GM23248 (cell line): ENCODE results near the gene SLC4A8. TPM values are rescaled to one million over a fixed set of nuclear protein-coding genes. Genes with fewer than 3 reads are reported as not detected.
"Not testable (repeated sequence)": the region's sequence is repeated elsewhere in the genome, so short reads cannot be mapped to it uniquely, and the experiment has no call there.

Source experiments
- DNase-seq: peaks from one replicate; pipeline ENCODE4 v3.0.0-alpha.2; 2015
- H2AFZ ChIP-seq: fragments of 200-600 bp; sonication (generic); 2 replicates; pipeline ENCODE4 v1.6.1; 2016; ENCODE audit warnings: antibody characterized with exemption
- H3F3A ChIP-seq: fragments of 200-600 bp; sonication (generic); 2 replicates; pipeline ENCODE4 v1.6.1; 2016; ENCODE audit warnings: mild to moderate bottlenecking, antibody characterized with exemption, mixed run types; ENCODE audit not compliant: insufficient read depth
- H3K27ac ChIP-seq: fragments of 200-600 bp; sonication (generic); 2 replicates; pipeline ENCODE4 v1.5.1; 2016; ENCODE audit warnings: mild to moderate bottlenecking
- H3K27me3 ChIP-seq: fragments of 200-600 bp; sonication (generic); replicated peaks from 2 replicates; pipeline ENCODE4 v1.6.1; 2016; ENCODE audit warnings: mild to moderate bottlenecking; ENCODE audit not compliant: insufficient read depth
- H3K36me3 ChIP-seq: fragments of 200-600 bp; sonication (generic); 2 replicates; pipeline ENCODE4 v1.6.1; 2016; ENCODE audit warnings: low read depth, mild to moderate bottlenecking
- H3K4me1 ChIP-seq: fragments of 200-600 bp; sonication (generic); 2 replicates; pipeline ENCODE4 v1.6.1; 2016; ENCODE audit warnings: mild to moderate bottlenecking; ENCODE audit not compliant: insufficient read depth
- H3K4me2 ChIP-seq: fragments of 200-600 bp; sonication (generic); one replicate; pipeline ENCODE4 v1.6.1; 2016; ENCODE audit warnings: mild to moderate bottlenecking; ENCODE audit not compliant: unreplicated experiment
- H3K4me3 ChIP-seq: fragments of 200-600 bp; sonication (generic); 2 replicates; pipeline ENCODE4 v1.5.1; 2016; ENCODE audit warnings: mild to moderate bottlenecking
- H3K79me2 ChIP-seq: fragments of 200-600 bp; sonication (generic); 2 replicates; pipeline ENCODE4 v1.6.1; 2016; ENCODE audit warnings: mild to moderate bottlenecking; ENCODE audit not compliant: insufficient read depth
- H3K9ac ChIP-seq: fragments of 200-600 bp; sonication (generic); 2 replicates; pipeline ENCODE4 v1.6.1; 2016; ENCODE audit warnings: mild to moderate bottlenecking
- H3K9me2 ChIP-seq: fragments of 200-600 bp; sonication (generic); 2 replicates; pipeline ENCODE4 v1.6.1; 2016; ENCODE audit warnings: mixed run types, mild to moderate bottlenecking, moderate library complexity; ENCODE audit not compliant: insufficient read depth
- H3K9me3 ChIP-seq: fragments of 200-600 bp; sonication (generic); one replicate; pipeline ENCODE4 v1.6.1; 2017; ENCODE audit warnings: low read depth
- H4K20me1 ChIP-seq: fragments of 200-600 bp; sonication (generic); 2 replicates; pipeline ENCODE4 v1.6.0; 2016; ENCODE audit not compliant: insufficient read depth
- EZH2 ChIP-seq: fragments of 200-600 bp; sonication (generic); IDR thresholded peaks from 2 replicates; pipeline ENCODE4 v1.6.1; 2018; ENCODE audit warnings: antibody characterized with exemption, mild to moderate bottlenecking; ENCODE audit not compliant: insufficient read depth, poor library complexity, severe bottlenecking
- EZH2phosphoT487 ChIP-seq: fragments of 200-600 bp; sonication (generic); IDR thresholded peaks from 2 replicates; pipeline ENCODE4 v1.6.1; 2018; ENCODE audit warnings: antibody characterized with exemption, moderate library complexity, mild to moderate bottlenecking, low read depth; ENCODE audit not compliant: insufficient read depth
- WGBS, 2 experiments: methylation state at CpG; one replicate each; pipeline ENCODE4 v1.1.6; 2015 to 2017; ENCODE audit warnings: low lambda C conversion rate in 2 of 2, low coverage in 1 of 2; ENCODE audit errors: missing lambda C conversion rate in 2 of 2; 5-methylcytosine and 5-hydroxymethylcytosine counted together
- in situ Hi-C: fragments of 300-500 bp; cut with MboI; formaldehyde crosslinking; loops from 2 replicates; pipeline ENCODE4 v1.15.0; 2020
- polyA plus RNA-seq: library from polyadenylated mRNA; unstranded; fragments of >200 nt; fragmentation: Nextera tagmentation; extraction: Ambion mirVana; gene quantifications from 2 replicates; pipeline ENCODE4 v1.2.1, GENCODE V29; 2016
- total RNA-seq: library from RNA; depleted of rRNA; stranded (reverse); fragments of >200 nt; shearing (Covaris generic); gene quantifications from 2 replicates; pipeline ENCODE4 v1.2.3, GENCODE V29; 2014

SLC4A8 gene
- total and polyA plus RNA-seq, 2 experiments from 2014 or later = 2.6 to 3.1 TPM

DNA sequence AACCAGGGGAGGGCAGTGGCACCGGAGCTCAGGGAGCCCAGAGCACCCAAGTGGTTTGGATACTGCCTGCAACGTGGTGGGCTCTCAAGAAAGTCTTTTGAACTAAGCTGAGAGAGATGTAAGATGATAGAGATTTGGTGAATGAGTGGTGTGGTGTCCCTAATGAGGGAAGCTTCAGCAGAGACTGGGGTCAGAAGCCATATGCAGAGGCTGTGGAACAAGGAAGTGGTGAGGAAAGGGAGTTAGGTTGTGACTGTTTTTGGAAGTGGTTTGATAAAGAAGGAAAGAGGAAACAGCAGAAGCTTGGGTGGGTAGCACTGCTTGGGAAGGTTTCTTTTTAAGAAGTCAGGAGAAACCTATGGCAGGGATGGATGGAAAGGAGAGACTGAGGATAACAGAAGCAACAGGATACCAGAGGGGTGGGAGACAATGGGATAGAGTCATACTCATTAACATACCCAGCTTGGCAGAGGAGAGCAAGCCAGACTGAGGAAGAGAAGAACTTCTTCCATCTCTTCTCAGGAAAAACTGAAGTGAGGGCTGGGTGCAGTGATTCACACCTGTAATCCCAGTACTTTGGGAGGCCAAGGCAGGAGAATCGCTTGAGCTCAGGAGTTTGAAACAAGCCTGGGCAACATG is 24.1 kb downstream of the SLC4A8 start:
- in situ Hi-C loops = no loop called here
- no peaks in the 10 kb centered on the region for H3K4me1 ChIP-seq
- H4K20me1 ChIP-seq = no peaks in the 10 kb centered on the region
- no peak overlapping the region for H3K27ac ChIP-seq
- H2AFZ ChIP-seq = no peak overlapping the region
- WGBS, 2 experiments = 78 to 85% methylated on average over 3 of the region's 3 CpGs
- no peaks in the 10 kb centered on the region for H3F3A ChIP-seq
- H3K79me2 ChIP-seq = no peaks in the 10 kb centered on the region
- no peaks in the 10 kb centered on the region for H3K27me3 ChIP-seq
- no peaks in the 10 kb centered on the region for H3K9me2 ChIP-seq
- TF ChIP-seq EZH2phosphoT487 = no peak
- H3K4me3 ChIP-seq = no peak overlapping the region
- no peak overlapping the region for H3K4me2 ChIP-seq
- no peaks in the 10 kb centered on the region for H3K9me3 ChIP-seq
- H3K9ac ChIP-seq = no peak overlapping the region
- DNase-seq = no peak
- H3K36me3 ChIP-seq = no peaks in the 10 kb centered on the region

DNA sequence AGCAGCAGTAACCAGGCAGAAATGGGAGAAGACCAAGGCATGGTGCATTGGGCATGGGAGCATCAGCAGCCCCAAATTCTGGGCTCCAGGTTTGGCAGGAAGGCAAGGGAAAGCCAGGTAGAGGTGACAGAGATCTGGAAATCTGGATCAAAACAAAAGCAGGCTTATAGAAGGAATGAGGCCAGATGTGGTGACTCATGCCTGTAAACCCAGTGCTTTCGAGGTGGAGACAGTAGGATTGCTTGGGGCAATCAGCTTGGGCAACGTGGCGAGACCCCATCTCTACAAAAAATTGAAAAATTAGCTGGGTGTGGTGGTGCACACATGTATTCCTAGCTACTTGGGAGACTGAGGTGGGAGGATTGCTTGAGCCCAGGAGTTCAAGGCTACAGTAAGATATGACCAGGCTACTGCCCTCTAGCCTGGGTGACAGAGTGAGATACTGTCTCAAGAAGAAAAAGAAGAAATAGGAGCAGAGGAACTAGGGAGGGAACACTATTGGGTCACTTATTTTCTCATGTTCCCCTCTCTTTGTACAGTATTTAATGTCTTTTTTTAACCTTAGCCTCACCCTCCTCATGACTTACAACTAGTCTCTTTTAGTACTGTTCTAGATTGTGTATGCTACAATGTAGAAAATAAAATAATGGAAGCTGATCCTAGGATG is 25.1 kb downstream of the SLC4A8 start:
- TF ChIP-seq EZH2phosphoT487 = no peak
- no peak for TF ChIP-seq EZH2
- DNase-seq = peak; percentile 37
- Histone ChIP-seq H2AFZ (no peak overlapping the region), H3K9me2 (no peaks in the 10 kb centered on the region), H3K79me2 (no peaks in the 10 kb centered on the region), H4K20me1 (no peaks in the 10 kb centered on the region), H3K36me3 (no peaks in the 10 kb centered on the region), H3K4me3 (no peak overlapping the region), H3K4me1 (no peaks in the 10 kb centered on the region), H3K4me2 (no peak overlapping the region), H3F3A (no peaks in the 10 kb centered on the region), H3K27ac (no peak overlapping the region), H3K27me3 (no peaks in the 10 kb centered on the region), H3K9ac (no peak overlapping the region), H3K9me3 (no peaks in the 10 kb centered on the region)
- 71% methylated on average over 3 of the region's 3 CpGs for WGBS, 2 experiments
- in situ Hi-C loops = no loop called here

DNA sequence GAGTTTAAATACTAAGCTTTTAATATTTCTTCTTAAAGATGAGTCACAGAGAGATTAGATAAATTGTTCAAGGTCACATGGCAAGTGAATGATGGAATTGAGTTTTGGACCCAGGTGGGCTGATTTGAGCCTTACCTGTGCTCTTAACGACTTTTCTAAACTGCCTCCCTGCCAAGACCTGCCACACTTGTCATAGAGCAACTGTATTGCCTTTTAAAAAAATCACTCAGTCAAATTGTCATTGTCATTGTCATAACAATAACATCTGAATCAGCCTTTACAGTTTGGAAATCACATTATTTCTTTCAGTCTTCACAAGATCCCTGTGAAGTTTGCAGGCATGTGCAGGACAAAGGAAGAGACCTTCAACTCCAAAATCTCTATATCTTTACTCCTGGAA is 25.7 kb downstream of the SLC4A8 start:
- no peak overlapping the region for H3K9ac ChIP-seq
- no peak overlapping the region for H3K27ac ChIP-seq
- H3K79me2 ChIP-seq = no peaks in the 10 kb centered on the region
- no peaks in the 10 kb centered on the region for H3F3A ChIP-seq
- no peak overlapping the region for H2AFZ ChIP-seq
- WGBS, 2 experiments = 36 to 46% methylated on average over 1 of the region's 1 CpG
- H3K4me1 ChIP-seq = no peaks in the 10 kb centered on the region
- DNase-seq = no peak
- in situ Hi-C loops = no loop called here
- H3K4me2 ChIP-seq = no peak overlapping the region
- TF ChIP-seq EZH2phosphoT487 (no peak), EZH2 (no peak)
- H3K27me3 ChIP-seq = no peaks in the 10 kb centered on the region
- no peaks in the 10 kb centered on the region for H3K9me3 ChIP-seq
- no peak overlapping the region for H3K4me3 ChIP-seq
- no peaks in the 10 kb centered on the region for H4K20me1 ChIP-seq
- H3K36me3 ChIP-seq = no peaks in the 10 kb centered on the region
- no peaks in the 10 kb centered on the region for H3K9me2 ChIP-seq

DNA sequence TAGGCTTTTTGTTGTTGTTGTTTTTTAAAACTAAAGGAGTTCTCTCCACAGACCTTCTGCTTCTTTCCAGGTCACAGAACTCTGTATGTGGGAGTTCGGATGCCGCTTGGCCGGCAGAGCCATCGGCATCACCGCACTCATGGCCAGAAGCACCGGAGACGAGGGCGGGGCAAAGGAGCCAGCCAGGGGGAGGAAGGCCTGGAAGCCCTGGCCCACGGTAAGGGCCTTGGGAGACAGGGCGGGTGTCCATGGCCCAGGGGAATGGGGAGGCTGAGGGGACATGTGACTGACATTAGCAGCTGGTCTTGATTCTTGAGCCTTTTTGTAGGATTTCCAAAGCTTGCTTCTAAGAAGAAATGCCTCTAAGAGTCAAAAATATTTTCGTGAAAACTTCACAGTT is 26.2 kb downstream of the SLC4A8 start:
- TF ChIP-seq EZH2 = no peak
- TF ChIP-seq EZH2phosphoT487 = no peak
- no peaks in the 10 kb centered on the region for H3K79me2 ChIP-seq
- no peaks in the 10 kb centered on the region for H4K20me1 ChIP-seq
- H3K4me3 ChIP-seq = no peak overlapping the region
- H3K9ac ChIP-seq = no peak overlapping the region
- no peaks in the 10 kb centered on the region for H3F3A ChIP-seq
- WGBS, 2 experiments = 91 to 95% methylated on average over 10 to 11 of the region's 11 CpGs
- DNase-seq = no peak
- in situ Hi-C loops = no loop called here
- H3K36me3 ChIP-seq = no peaks in the 10 kb centered on the region
- no peaks in the 10 kb centered on the region for H3K27me3 ChIP-seq
- no peak overlapping the region for H3K27ac ChIP-seq
- H3K4me1 ChIP-seq = no peaks in the 10 kb centered on the region
- H3K9me2 ChIP-seq = no peaks in the 10 kb centered on the region
- no peaks in the 10 kb centered on the region for H3K9me3 ChIP-seq
- no peak overlapping the region for H3K4me2 ChIP-seq
- H2AFZ ChIP-seq = no peak overlapping the region

DNA sequence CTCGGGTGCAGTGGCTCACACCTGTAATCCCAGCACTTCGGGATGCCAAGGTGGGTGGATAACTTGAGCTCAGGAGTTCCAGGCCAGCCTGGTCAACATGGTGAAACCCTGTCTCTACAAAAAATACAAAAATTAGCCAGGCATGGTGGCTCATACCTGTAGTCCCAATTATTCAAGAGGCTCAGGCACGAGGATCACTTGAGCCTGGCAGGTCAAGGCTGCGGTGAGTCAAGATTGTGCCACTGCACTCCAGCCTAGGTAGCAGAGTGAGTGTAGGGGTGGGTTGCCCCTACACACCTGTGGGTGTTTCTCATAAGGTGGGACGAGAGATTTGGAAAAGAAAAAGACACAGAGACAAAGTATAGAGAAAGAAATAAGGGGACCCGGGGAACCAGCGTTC is 29.4 kb downstream of the SLC4A8 start:
- H3K9ac ChIP-seq, H3K27me3 ChIP-seq, H3K4me2 ChIP-seq, H3F3A ChIP-seq, H3K4me1 ChIP-seq, DNase-seq, H3K4me3 ChIP-seq, H3K27ac ChIP-seq, H4K20me1 ChIP-seq, H2AFZ ChIP-seq, H3K9me3 ChIP-seq, H3K9me2 ChIP-seq, H3K79me2 ChIP-seq, in situ Hi-C loops, H3K36me3 ChIP-seq: not testable (repeated sequence)
- 75 to 84% methylated on average over 7 of the region's 7 CpGs for WGBS, 2 experiments

DNA sequence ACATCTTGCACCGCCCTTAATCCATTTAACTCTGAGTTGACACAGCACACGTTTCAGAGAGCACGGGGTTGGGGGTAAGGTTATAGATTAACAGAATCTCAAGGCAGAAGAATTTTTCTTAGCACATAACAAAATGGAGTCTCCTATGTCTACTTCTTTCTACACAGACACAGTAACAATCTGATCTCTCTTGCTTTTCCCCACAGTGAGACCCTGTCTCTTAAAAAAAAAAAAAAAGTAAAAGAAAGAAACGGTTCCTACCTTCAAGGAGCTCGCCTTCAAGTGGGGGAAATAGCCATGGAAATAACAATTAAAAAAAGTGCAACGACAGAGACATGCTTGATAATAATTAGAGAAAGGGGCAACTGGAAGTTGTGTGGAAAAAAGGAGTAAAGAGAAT is 30.4 kb downstream of the SLC4A8 start:
- DNase-seq, H3K4me1 ChIP-seq, H3K4me2 ChIP-seq, H3K27me3 ChIP-seq, H3K79me2 ChIP-seq, H3K9me2 ChIP-seq, H3K9me3 ChIP-seq, H3K9ac ChIP-seq, H3K4me3 ChIP-seq, H2AFZ ChIP-seq, H3K36me3 ChIP-seq, H3K27ac ChIP-seq, in situ Hi-C loops, H4K20me1 ChIP-seq, H3F3A ChIP-seq: not testable (repeated sequence)
- 88 to 91% methylated on average over 3 to 4 of the region's 6 CpGs for WGBS, 2 experiments
